Mucosa of stomach (tissue), 1 donor: Measurements from ENCODE around the gene ZMYM3.
A peak's percentile ranks its signal among the peaks of the same experiment; 100 is the strongest.

Experiments used
- H3K27me3 ChIP-seq: one replicate; pipeline ENCODE4 v1.7.0; 2013; ENCODE audit warnings: mild to moderate bottlenecking, low read length; ENCODE audit not compliant: control insufficient read depth, insufficient read depth
- H3K36me3 ChIP-seq: one replicate; pipeline ENCODE4 v1.7.0; 2013; ENCODE audit warnings: low read length; ENCODE audit not compliant: control insufficient read depth, insufficient read depth
- H3K4me1 ChIP-seq: one replicate; pipeline ENCODE4 v1.7.0; 2013; ENCODE audit warnings: mild to moderate bottlenecking, low read length; ENCODE audit not compliant: control insufficient read depth, insufficient read depth
- H3K4me3 ChIP-seq: one replicate; pipeline ENCODE4 v1.7.0; 2013; ENCODE audit warnings: low read length
- H3K9ac ChIP-seq: one replicate; pipeline ENCODE4 v1.7.0; 2013; ENCODE audit warnings: mild to moderate bottlenecking, low read length, moderate library complexity
- H3K9me3 ChIP-seq: one replicate; pipeline ENCODE4 v1.7.0; 2013; ENCODE audit warnings: mild to moderate bottlenecking, low read length, moderate library complexity; ENCODE audit not compliant: control insufficient read depth
- donor health status: Pancreatic carcinoma.

Gene ZMYM3

GRCh38 chrX:71217298-71217697 lies 36.6 kb downstream of the ZMYM3 start:
- H3K4me3 ChIP-seq, result no peak overlapping the region
- no peaks in the 10 kb centered on the region for H3K36me3 ChIP-seq
- H3K4me1 ChIP-seq, result peaks cover 30% of the 10 kb centered on the region
- H3K27me3 ChIP-seq, result no peaks in the 10 kb centered on the region
- H3K9ac ChIP-seq, result no peak overlapping the region
- H3K9me3 ChIP-seq, result no peaks in the 10 kb centered on the region

DNA sequence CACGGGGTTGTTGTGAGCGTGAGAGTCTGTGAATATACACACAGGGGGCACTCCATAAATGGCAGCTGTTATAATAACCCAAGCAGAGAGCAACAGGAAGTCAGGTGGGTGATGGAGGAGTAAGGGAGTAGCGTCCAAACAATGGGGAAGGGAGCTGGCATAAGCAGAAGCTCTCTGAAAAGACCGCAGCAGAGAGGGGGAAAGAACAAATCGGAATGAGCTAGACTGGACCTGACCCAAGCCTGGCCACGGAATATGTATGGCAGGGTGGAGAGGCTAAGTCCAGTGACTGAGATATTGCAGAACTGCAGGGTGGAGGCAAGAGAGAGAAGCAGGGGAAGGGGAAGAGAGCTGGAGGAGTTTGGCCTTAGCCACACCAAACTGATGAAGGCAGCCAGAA lies 37.5 kb downstream of the ZMYM3 start:
- Histone ChIP-seq H3K4me1 (peaks cover 30% of the 10 kb centered on the region), H3K9me3 (no peaks in the 10 kb centered on the region), H3K27me3 (no peaks in the 10 kb centered on the region), H3K4me3 (no peak overlapping the region), H3K36me3 (no peaks in the 10 kb centered on the region), H3K9ac (peak overlapping the region; percentile 58)

GRCh38 chrX:71215338-71215912 lies 38.5 kb downstream of the ZMYM3 start:
- peaks cover 30% of the 10 kb centered on the region for H3K4me1 ChIP-seq
- H3K4me3 ChIP-seq, result peak overlapping the region; percentile 31
- H3K9ac ChIP-seq, result peak overlapping the region; percentile 43
- H3K9me3 ChIP-seq, result no peaks in the 10 kb centered on the region
- no peaks in the 10 kb centered on the region for H3K36me3 ChIP-seq
- H3K27me3 ChIP-seq, result no peaks in the 10 kb centered on the region

DNA sequence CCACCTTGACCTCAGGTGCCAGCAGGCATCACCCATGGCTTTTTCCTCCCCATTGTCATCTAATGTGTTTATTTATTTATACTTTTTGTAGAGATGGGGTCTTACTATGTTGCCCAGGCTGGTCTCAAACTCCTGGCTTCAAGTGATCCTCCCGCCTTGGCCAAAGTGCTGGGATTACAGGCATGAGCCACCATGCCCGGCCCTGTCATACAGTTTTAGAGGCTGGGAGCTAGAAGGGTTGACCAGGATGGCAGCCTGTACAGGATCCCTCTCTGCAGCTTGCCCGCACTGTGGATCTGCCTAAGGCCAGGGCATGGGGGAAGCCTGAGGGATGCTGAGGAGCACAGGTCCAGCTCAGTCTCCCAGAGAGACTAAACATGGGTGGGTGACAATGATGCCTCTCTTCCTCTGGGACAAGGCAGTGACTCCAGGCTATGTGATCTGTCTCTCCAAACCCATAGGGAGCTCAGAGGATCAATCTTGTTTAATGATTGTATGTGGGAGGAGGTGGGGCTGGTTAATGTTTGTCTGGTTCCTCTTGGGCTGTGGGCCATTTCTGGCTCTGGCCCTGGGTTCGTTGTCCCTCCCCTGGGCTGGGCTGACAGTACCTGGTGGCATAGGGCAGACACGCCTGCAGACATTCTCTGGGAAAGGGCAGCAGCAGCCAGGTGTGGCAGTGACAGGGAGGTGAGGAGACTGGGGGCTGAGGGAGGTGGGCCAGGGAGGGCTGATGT lies 39.2 kb downstream of the ZMYM3 start:
- no peaks in the 10 kb centered on the region for H3K36me3 ChIP-seq
- H3K27me3 ChIP-seq, result no peaks in the 10 kb centered on the region
- H3K9me3 ChIP-seq, result no peaks in the 10 kb centered on the region
- peaks cover 30% of the 10 kb centered on the region for H3K4me1 ChIP-seq
- peak overlapping the region; percentile 31 for H3K4me3 ChIP-seq
- peak overlapping the region; percentile 43 for H3K9ac ChIP-seq

DNA sequence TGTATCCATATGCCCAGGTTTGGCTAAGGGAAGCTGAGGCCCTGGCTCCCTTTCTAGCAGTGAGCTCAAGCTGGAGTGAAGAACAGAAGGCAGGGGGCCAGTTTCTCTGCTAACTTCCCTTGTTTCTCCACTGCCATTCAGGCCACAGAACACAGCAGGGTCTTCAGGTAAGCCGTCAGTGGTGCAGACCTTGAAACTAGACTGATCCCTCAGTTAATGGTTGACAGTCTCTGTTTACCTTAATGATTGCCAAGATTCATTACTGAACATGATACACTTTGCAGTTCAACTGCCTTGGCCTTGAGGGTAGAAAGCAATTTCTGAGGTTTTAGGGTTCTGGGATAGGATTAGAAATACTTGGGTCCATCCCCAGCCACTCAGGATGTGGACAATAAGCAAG lies 39.8 kb downstream of the ZMYM3 start:
- no peaks in the 10 kb centered on the region for H3K9me3 ChIP-seq
- no peaks in the 10 kb centered on the region for H3K27me3 ChIP-seq
- no peaks in the 10 kb centered on the region for H3K36me3 ChIP-seq
- peaks cover 30% of the 10 kb centered on the region for H3K4me1 ChIP-seq
- H3K9ac ChIP-seq, result no peak overlapping the region
- H3K4me3 ChIP-seq, result no peak overlapping the region

GRCh38 chrX:71212536-71212935 lies 41.4 kb downstream of the ZMYM3 start:
- Histone ChIP-seq H3K4me1 (peaks cover 29% of the 10 kb centered on the region), H3K9me3 (no peaks in the 10 kb centered on the region), H3K36me3 (no peaks in the 10 kb centered on the region)

DNA sequence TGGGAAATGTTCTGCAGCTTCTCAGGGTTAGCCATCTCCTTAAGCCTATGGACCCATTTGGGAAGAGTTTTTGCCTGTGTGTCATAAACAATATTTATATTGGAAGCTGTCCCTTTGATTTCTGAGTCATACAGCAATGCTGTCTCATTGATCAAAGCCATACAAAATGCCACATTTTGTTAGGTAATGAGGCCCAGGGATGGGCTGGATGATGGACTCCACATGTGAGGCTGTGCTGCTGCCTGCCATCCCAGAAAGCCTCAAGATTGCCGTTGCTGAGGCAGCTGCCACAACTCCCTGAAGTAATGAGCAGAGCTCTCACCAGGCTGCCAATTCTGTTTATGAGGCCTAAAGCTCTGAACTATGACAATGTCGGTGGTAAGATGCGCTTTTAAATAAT lies 43.1 kb downstream of the ZMYM3 start:
- H3K36me3 ChIP-seq, result no peaks in the 10 kb centered on the region
- no peak overlapping the region for H3K9ac ChIP-seq
- no peaks in the 10 kb centered on the region for H3K9me3 ChIP-seq
- no peak overlapping the region for H3K4me3 ChIP-seq
- no peaks in the 10 kb centered on the region for H3K27me3 ChIP-seq
- peaks cover 15% of the 10 kb centered on the region for H3K4me1 ChIP-seq

More at GRCh38 chrX:71212536-71212935, 41.4 kb downstream of the ZMYM3 start:
- no peak overlapping the region for H3K4me3 ChIP-seq
- no peak overlapping the region for H3K9ac ChIP-seq
- H3K27me3 ChIP-seq, result no peaks in the 10 kb centered on the region

- H3K9me3 ChIP-seq, result no peaks in the 10 kb centered on the region
- no peak overlapping the region for H3K4me3 ChIP-seq
- peaks cover 9% of the 10 kb centered on the region for H3K4me1 ChIP-seq
- no peaks in the 10 kb centered on the region for H3K27me3 ChIP-seq
- H3K36me3 ChIP-seq, result no peaks in the 10 kb centered on the region
- no peak overlapping the region for H3K9ac ChIP-seq
These were observed 54.5 kb downstream of the ZMYM3 start for GRCh38 chrX:71199252-71200008.

- no peaks in the 10 kb centered on the region for H3K9me3 ChIP-seq
- H3K9ac ChIP-seq, result no peak overlapping the region
- H3K4me1 ChIP-seq, result peaks cover 9% of the 10 kb centered on the region
- H3K36me3 ChIP-seq, result no peaks in the 10 kb centered on the region
- no peak overlapping the region for H3K4me3 ChIP-seq
- no peaks in the 10 kb centered on the region for H3K27me3 ChIP-seq
These were observed 55.9 kb downstream of the ZMYM3 start for GRCh38 chrX:71198066-71198465.

DNA sequence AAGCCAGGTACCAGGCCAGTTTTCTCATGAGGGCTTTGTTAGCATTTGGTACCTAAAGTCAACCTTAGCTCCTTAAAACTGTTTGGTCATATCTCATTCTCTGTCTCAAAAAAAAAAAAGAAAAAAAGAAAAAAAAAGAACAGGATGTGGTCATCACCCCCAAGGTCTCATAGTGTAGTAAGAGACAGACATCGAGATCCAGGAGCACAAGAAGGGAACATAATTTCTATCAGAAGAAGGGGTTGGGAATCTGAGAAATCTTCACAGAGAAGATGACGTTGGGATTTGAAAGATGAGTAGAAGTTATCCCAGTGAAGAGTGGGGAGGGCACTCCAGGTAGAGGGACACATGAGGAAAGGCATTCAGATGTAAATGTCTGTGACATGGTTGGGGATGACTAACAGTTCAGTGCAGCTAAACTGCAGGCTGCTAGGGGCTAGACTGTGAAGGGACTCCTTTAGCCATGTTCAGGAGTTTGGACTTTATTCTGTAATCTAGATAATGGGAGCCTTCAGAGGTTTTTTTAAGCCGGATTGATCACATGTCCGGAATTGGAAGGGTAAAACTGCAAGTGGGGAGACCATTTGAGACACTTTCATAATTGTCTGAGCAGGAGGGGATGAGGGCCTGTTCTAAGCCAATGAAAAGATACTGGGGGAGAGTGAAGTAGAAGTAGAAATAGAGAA lies 57.8 kb downstream of the ZMYM3 start:
- Histone ChIP-seq H3K9ac (no peak overlapping the region), H3K4me1 (peaks cover 9% of the 10 kb centered on the region), H3K9me3 (no peaks in the 10 kb centered on the region), H3K36me3 (no peaks in the 10 kb centered on the region), H3K4me3 (no peak overlapping the region), H3K27me3 (no peaks in the 10 kb centered on the region)

DNA sequence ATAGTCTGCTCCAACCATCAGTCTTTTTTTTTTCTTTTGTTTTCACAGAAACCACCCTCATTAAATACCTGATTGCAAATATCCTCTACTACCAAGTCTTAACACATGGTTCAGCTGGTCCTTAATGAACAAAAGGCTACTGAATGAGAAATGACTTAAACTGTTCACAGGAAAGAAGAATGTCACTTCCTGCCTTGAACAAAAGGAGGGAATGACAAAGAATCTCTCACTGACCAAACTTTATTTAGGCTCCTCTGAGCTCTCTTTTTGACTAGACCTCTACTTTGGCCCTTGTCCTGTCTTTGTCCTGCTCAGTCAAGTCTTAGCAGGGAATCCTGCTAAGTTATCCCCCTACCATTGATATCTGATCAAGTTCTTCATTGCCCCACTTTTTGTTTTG lies 62.7 kb downstream of the ZMYM3 start:
- Histone ChIP-seq H3K9ac (no peak overlapping the region), H3K27me3 (no peaks in the 10 kb centered on the region), H3K9me3 (no peaks in the 10 kb centered on the region), H3K4me3 (no peak overlapping the region), H3K4me1 (no peaks in the 10 kb centered on the region), H3K36me3 (no peaks in the 10 kb centered on the region)
